Measurements from ENCODE around the gene ZBTB7C. TPM values are rescaled to one million over a fixed set of nuclear protein-coding genes. Genes with fewer than 3 reads are reported as not detected.

Gene ZBTB7C
- total RNA-seq, 6 experiments from 2014 or later = not detected

- no peaks in the 10 kb centered on the region for H3K4me1 Mint-ChIP-seq (ENCODE audit: low read depth)
- H3K27ac Mint-ChIP-seq = no peak overlapping the region
- no peak overlapping the region for H3K4me3 Mint-ChIP-seq
- no peaks in the 10 kb centered on the region for H3K9me3 Mint-ChIP-seq
- no peak for TF ChIP-seq CTCF (IDR thresholded peaks at IDR 0.05)
- DNase-seq = no peak
- H3K27me3 Mint-ChIP-seq (ENCODE audit: insufficient read depth) = peaks cover 32% of the 10 kb centered on the region
- no peaks in the 10 kb centered on the region for H3K36me3 Mint-ChIP-seq (ENCODE audit: low read depth)
These were observed 329.3 kb downstream of the ZBTB7C start for GRCh38 chr18:48079885-48080284.

- no peak overlapping the region for H3K4me3 Mint-ChIP-seq
- H3K9me3 Mint-ChIP-seq = no peaks in the 10 kb centered on the region
- TF ChIP-seq CTCF (IDR thresholded peaks at IDR 0.05) = no peak
- no peak for DNase-seq
- no peak overlapping the region for H3K27ac Mint-ChIP-seq
- no peaks in the 10 kb centered on the region for H3K36me3 Mint-ChIP-seq (ENCODE audit: low read depth)
- peaks cover 39% of the 10 kb centered on the region for H3K27me3 Mint-ChIP-seq (ENCODE audit: insufficient read depth)
- H3K4me1 Mint-ChIP-seq (ENCODE audit: low read depth) = no peaks in the 10 kb centered on the region
These were observed 330.7 kb downstream of the ZBTB7C start for GRCh38 chr18:48078448-48078847.

GRCh38 chr18:48077291-48077690 lies 331.9 kb downstream of the ZBTB7C start:
- Mint-ChIP-seq H3K9me3 (no peaks in the 10 kb centered on the region), H3K4me3 (no peak overlapping the region), H3K36me3 (ENCODE audit: low read depth) (no peaks in the 10 kb centered on the region), H3K4me1 (ENCODE audit: low read depth) (no peaks in the 10 kb centered on the region), H3K27me3 (ENCODE audit: insufficient read depth) (peaks cover 38% of the 10 kb centered on the region), H3K27ac (no peak overlapping the region)
- no peak for TF ChIP-seq CTCF (IDR thresholded peaks at IDR 0.05)
- no peak for DNase-seq

GRCh38 chr18:48076461-48076860 lies 332.7 kb downstream of the ZBTB7C start:
- Mint-ChIP-seq H3K9me3 (no peaks in the 10 kb centered on the region), H3K27ac (no peak overlapping the region), H3K4me3 (no peak overlapping the region), H3K4me1 (ENCODE audit: low read depth) (no peaks in the 10 kb centered on the region), H3K36me3 (ENCODE audit: low read depth) (no peaks in the 10 kb centered on the region), H3K27me3 (ENCODE audit: insufficient read depth) (peaks cover 41% of the 10 kb centered on the region)
- no peak for DNase-seq
- no peak for TF ChIP-seq CTCF (IDR thresholded peaks at IDR 0.05)

GRCh38 chr18:48075707-48076093 lies 333.5 kb downstream of the ZBTB7C start:
- peaks cover 46% of the 10 kb centered on the region for H3K27me3 Mint-ChIP-seq (ENCODE audit: insufficient read depth)
- no peaks in the 10 kb centered on the region for H3K36me3 Mint-ChIP-seq (ENCODE audit: low read depth)
- H3K27ac Mint-ChIP-seq = no peak overlapping the region
- DNase-seq = no peak
- no peak overlapping the region for H3K4me3 Mint-ChIP-seq
- no peaks in the 10 kb centered on the region for H3K9me3 Mint-ChIP-seq
- no peaks in the 10 kb centered on the region for H3K4me1 Mint-ChIP-seq (ENCODE audit: low read depth)
- TF ChIP-seq CTCF (IDR thresholded peaks at IDR 0.05) = no peak

Measured in HFFc6 (cell line).